Measurements from ENCODE around the gene ATG5. TPM values are rescaled to one million over a fixed set of nuclear protein-coding genes. Genes with fewer than 3 reads are reported as not detected.

ATG5 gene
- total and polyA plus RNA-seq, 2 donors from 2014 or later = 26.5 to 31.6 TPM

DNA sequence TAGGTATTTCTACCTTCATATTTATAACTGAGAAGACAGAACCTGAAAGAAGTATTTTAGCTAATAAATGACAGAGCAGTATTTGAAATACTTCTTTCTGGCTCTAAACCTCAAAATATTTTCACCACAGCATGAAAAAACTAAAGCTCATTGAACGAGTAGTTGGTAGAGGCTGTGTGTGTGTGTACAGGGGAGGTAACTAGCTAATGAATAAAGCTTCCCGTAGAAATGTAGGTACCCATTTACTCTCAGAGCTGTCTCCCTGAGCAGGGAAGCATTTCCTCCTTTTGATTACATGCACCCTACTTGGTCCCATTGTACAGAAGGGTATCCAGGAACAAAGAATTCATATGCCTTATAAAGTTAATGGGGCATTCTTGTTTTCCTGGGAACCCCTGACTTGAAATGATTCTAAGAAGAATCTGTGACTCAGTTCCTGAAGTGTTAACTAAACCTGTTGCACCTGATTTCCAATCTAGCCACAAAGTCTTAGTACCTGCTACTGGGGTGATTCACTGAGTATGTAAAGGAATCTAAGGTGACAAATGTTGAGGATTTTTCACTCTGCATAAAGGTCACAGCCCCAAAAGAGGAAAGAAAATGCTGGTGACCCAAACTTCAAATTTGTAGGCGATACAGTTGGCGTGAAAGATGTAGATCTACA is 47.4 kb upstream of the ATG5 start:
- TF ChIP-seq, protein P1, sequence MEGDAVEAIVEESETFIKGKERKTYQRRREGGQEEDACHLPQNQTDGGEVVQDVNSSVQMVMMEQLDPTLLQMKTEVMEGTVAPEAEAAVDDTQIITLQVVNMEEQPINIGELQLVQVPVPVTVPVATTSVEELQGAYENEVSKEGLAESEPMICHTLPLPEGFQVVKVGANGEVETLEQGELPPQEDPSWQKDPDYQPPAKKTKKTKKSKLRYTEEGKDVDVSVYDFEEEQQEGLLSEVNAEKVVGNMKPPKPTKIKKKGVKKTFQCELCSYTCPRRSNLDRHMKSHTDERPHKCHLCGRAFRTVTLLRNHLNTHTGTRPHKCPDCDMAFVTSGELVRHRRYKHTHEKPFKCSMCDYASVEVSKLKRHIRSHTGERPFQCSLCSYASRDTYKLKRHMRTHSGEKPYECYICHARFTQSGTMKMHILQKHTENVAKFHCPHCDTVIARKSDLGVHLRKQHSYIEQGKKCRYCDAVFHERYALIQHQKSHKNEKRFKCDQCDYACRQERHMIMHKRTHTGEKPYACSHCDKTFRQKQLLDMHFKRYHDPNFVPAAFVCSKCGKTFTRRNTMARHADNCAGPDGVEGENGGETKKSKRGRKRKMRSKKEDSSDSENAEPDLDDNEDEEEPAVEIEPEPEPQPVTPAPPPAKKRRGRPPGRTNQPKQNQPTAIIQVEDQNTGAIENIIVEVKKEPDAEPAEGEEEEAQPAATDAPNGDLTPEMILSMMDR (IDR thresholded peaks at IDR 0.05; ENCODE audit: borderline replicate concordance, extremely low read depth, insufficient read depth) = no peak
- Histone ChIP-seq H3K27ac (ENCODE audit: low read depth in 2 of 2, low read length in 2 of 2) (no peak overlapping the region), H3K9ac (ENCODE audit: low read length in 3 of 3) (no peak overlapping the region), H3K4me3 (ENCODE audit: low read length in 3 of 3) (no peak overlapping the region), H3K36me3 (ENCODE audit: control insufficient read depth in 2 of 3, insufficient read depth in 3 of 3, low read length in 3 of 3) (no peaks in the 10 kb centered on the region), H3K4me1 (ENCODE audit: control insufficient read depth in 2 of 3, insufficient read depth in 2 of 3, low read depth in 1 of 3, low read length in 3 of 3) (peaks cover 0 to 4% (median 0%) of the 10 kb centered on the region in 3 donors), H3K9me3 (ENCODE audit: control insufficient read depth in 2 of 3, insufficient read depth in 1 of 3, low read length in 3 of 3) (no peaks in the 10 kb centered on the region), H3K27me3 (ENCODE audit: control insufficient read depth, insufficient read depth, low read length) (no peaks in the 10 kb centered on the region)
- intact Hi-C loops (cut with DNase I) = no loop called here
- DNase-seq (no peak), FAIRE-seq (no peak)

DNA sequence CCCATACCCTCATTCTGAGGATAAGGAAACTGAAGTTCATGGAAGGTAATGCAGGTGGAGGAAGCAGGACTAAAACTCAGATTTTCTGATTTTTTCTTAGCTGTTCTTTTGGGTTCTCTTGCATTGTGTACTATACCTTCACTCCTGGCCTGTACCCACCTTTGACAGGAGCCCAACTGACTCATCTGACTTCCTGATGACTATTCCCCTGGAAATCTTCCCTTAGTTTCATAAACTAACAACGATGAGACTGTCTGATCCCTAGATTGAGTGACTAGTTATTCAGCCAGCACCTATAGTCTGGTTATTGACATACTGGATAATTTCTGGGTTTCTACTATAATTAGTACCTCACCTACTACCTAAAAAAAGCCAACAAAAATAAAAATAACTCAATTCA is 45.1 kb upstream of the ATG5 start:
- Histone ChIP-seq H3K27me3 (ENCODE audit: control insufficient read depth, insufficient read depth, low read length) (no peaks in the 10 kb centered on the region), H3K4me3 (ENCODE audit: low read length in 3 of 3) (no peak overlapping the region), H3K36me3 (ENCODE audit: control insufficient read depth in 2 of 3, insufficient read depth in 3 of 3, low read length in 3 of 3) (no peaks in the 10 kb centered on the region), H3K9me3 (ENCODE audit: control insufficient read depth in 2 of 3, insufficient read depth in 1 of 3, low read length in 3 of 3) (no peaks in the 10 kb centered on the region), H3K27ac (ENCODE audit: low read depth in 2 of 2, low read length in 2 of 2) (no peak overlapping the region), H3K9ac (ENCODE audit: low read length in 3 of 3) (peak overlapping the region in 1 of 3 donors; percentile 23), H3K4me1 (ENCODE audit: control insufficient read depth in 2 of 3, insufficient read depth in 2 of 3, low read depth in 1 of 3, low read length in 3 of 3) (peaks cover 0 to 4% (median 0%) of the 10 kb centered on the region in 3 donors)
- no peak for DNase-seq
- intact Hi-C loops (cut with DNase I) = no loop called here
- TF ChIP-seq, protein P1 (IDR thresholded peaks at IDR 0.05; ENCODE audit: borderline replicate concordance, extremely low read depth, insufficient read depth) = no peak
- FAIRE-seq = no peak

DNA sequence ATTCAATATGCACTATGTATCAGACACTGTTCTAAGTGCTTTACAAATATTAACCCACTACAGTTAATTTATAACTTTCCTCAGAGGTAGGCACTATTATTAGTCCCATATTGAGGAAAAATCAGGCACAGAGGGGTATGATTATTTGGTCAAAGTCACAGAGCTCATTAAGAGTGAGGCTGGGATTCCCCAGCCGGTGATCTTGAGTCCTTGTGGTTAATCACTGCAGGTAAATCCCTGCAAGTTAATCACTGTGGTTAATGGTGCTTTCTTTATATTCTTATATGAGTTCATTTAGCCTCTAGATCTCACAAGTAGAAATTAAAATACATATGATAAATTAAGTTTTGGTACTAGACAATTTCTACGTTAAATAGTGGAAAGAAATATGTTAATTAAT is 44.2 kb upstream of the ATG5 start:
- H3K27ac ChIP-seq (ENCODE audit: low read depth in 2 of 2, low read length in 2 of 2) = no peak overlapping the region

More for the DNA sequence above, 44.2 kb upstream of the ATG5 start:
- Histone ChIP-seq H3K4me3 (ENCODE audit: low read length in 3 of 3) (no peak overlapping the region), H3K4me1 (ENCODE audit: control insufficient read depth in 2 of 3, insufficient read depth in 2 of 3, low read depth in 1 of 3, low read length in 3 of 3) (peaks cover 0 to 4% (median 0%) of the 10 kb centered on the region in 3 donors), H3K9ac (ENCODE audit: low read length in 3 of 3) (no peak overlapping the region), H3K36me3 (ENCODE audit: control insufficient read depth in 2 of 3, insufficient read depth in 3 of 3, low read length in 3 of 3) (no peaks in the 10 kb centered on the region), H3K9me3 (ENCODE audit: control insufficient read depth in 2 of 3, insufficient read depth in 1 of 3, low read length in 3 of 3) (no peaks in the 10 kb centered on the region), H3K27me3 (ENCODE audit: control insufficient read depth, insufficient read depth, low read length) (no peaks in the 10 kb centered on the region)
- no peak for DNase-seq
- TF ChIP-seq, protein P1 (IDR thresholded peaks at IDR 0.05; ENCODE audit: borderline replicate concordance, extremely low read depth, insufficient read depth) = no peak
- no peak for FAIRE-seq
- intact Hi-C loops (cut with DNase I) = no loop called here

All from kidney (tissue), 14 donors.